Muscle layer of duodenum (tissue), 2 donors: ENCODE measurements around the gene MATN4.

Source experiments
- H3K27ac ChIP-seq: one replicate; pipeline ENCODE4 v1.7.0; 2013; ENCODE audit warnings: mild to moderate bottlenecking, low read length
- H3K27me3 ChIP-seq: one replicate; pipeline ENCODE4 v1.7.0; 2013; ENCODE audit warnings: low read depth, mild to moderate bottlenecking, control low read depth, low read length
- H3K36me3 ChIP-seq, 2 donors: one replicate each; pipeline ENCODE4 v1.7.0; 2013; ENCODE audit warnings: low read length in 2 of 2, control low read depth in 1 of 2, mild to moderate bottlenecking in 1 of 2; ENCODE audit not compliant: insufficient read depth in 2 of 2, control insufficient read depth in 1 of 2
- H3K4me1 ChIP-seq, 2 donors: one replicate each; pipeline ENCODE4 v1.7.0; 2013; ENCODE audit warnings: low read length in 2 of 2, mild to moderate bottlenecking in 2 of 2, control low read depth in 1 of 2, moderate library complexity in 1 of 2; ENCODE audit not compliant: insufficient read depth in 2 of 2, control insufficient read depth in 1 of 2
- H3K4me3 ChIP-seq, 2 donors: one replicate each; pipeline ENCODE4 v1.7.0; 2013; ENCODE audit warnings: low read length in 2 of 2, low read depth in 1 of 2, mild to moderate bottlenecking in 1 of 2
- H3K9me3 ChIP-seq, 2 donors: one replicate each; pipeline ENCODE4 v1.7.0; 2013; ENCODE audit warnings: low read length in 2 of 2, control low read depth in 1 of 2, mild to moderate bottlenecking in 1 of 2; ENCODE audit not compliant: control insufficient read depth in 1 of 2
- donor health status: healthy.

MATN4 gene

DNA sequence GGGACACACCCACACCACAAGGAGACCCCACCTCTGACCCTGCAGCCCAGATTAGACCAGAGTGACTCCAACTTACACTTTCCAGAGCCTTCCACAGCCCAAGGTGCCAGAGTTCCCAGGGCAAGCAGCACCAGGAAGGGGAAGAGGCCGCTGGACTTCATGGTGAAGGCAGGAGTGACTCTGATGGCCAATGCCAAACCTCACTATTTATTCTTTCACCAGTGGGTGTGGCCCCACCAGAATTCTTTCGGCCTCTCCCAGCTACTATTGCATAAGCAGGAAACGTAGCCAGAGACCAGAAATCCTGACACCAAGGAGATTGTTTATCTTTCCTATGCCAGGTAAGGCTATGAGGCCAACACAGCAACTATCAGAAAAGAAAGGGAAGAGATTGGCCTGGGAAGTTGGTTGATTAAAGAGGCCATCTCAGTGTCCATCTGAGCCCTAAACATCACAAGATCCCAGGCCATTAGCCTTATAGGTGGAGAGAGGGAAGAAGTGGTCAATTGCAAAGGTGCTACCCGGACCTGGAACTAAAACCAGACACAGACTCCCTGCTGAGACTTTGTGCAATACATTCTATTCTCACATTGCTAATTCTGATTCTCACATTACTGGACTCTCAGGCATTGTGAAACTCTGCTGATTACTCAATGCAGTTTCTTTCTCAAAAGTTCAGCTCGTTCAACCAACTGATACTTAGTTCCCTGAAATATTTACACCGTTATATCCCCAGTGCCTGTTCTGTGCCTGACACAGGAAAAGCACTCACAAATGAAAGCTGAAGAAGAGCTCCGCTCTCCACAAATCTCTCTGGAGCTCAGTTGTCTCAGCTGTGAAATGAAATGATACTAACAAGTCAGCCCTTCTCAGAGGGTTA, 53.5 kb downstream of the MATN4 start, which contains the start of gene SLPI:
Gene SLPI, minus strand, starts transcription at position 182 of the 880 bp plus-strand sequence. Its CDS starts 21 bp downstream, at position 161.
- peaks cover 8 to 10% of the 10 kb centered on the region in 2 donors for H3K4me1 ChIP-seq
- H3K27ac ChIP-seq, result no peak within 1 kb of the TSS
- H3K36me3 ChIP-seq, result no peaks in the 10 kb centered on the region
- no peak within 1 kb of the TSS for H3K4me3 ChIP-seq
- H3K9me3 ChIP-seq, result no peaks in the 10 kb centered on the region
- H3K27me3 ChIP-seq, result no peaks in the 10 kb centered on the region

DNA sequence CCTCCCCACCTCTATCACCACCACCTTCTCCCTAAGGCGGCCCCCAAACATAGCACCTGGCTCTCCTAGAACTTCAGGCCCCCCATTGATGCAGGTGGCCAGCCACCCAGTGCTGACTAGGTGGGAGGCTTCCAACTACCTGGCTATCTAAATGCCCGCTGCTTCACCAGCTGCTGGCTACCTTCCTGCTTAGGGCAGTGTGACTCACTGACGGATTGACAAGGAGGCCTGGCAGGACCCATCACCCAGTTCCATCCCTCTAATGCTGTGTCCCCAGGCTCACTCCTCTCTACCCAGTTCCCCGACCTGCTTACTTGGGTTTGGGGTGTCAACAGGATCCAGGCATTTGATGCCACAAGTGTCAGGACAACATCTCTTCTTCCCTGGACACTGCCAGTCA, 54.8 kb downstream of the MATN4 start:
- no peaks in the 10 kb centered on the region for H3K27me3 ChIP-seq
- no peak overlapping the region for H3K27ac ChIP-seq
- no peak overlapping the region for H3K4me3 ChIP-seq

DNA sequence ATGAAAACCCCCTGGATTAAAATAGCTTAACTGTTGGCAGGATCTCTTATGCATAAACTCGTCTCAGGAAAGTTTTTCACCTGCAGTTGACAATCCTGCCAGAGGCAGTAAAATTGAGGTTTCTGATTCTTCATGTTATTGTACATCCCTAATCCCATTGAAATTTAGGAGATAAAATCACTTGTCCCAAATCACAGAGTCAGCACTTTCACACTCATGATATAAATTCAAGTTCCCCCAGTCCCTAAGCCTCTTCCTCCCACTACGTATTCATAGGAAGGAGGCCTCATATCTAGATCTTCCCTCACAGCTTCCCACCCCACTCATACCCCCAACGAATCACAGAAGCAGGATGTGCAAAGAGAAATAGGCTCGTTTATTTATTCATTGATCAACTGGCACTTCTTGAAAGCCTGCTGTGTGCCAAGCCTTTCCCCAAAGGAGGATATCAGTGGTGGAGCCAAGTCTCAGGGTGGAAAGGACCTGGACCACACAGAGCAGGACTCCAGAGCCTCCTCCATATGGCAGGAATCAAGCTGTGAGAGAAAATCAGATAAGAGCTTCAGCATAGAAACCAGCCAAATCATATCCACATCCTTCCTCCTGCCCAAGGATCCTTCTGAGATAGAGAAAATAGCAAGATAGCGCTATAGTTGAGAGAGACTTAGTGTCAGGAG, 56.1 kb downstream of the MATN4 start:
- H3K36me3 ChIP-seq, result no peaks in the 10 kb centered on the region
- no peak overlapping the region for H3K27ac ChIP-seq

More for the DNA sequence above, 54.8 kb downstream of the MATN4 start:
- H3K4me1 ChIP-seq, result peaks cover 8 to 10% of the 10 kb centered on the region in 2 donors
- no peaks in the 10 kb centered on the region for H3K9me3 ChIP-seq
- no peaks in the 10 kb centered on the region for H3K36me3 ChIP-seq

DNA sequence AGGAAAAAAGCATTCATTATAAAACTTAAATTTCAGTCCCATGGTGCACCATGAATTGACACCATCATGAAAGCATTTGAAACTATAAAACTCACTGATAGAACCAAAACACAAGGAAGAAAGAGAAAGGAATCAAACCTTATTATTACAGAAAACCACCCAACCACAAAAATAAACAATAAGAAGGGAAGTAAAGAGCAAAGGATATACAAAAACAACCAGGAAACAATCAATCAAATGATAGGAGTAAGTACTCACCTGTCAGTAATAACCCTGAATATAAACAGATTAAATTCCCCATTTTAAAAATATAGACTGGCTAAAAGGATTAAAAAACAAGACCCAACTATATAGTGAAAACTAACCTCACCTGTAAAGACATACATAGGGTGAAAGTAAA, 59.5 kb downstream of the MATN4 start:
- Histone ChIP-seq H3K27ac (no peak overlapping the region), H3K4me1 (peaks cover 0 to under 1% of the 10 kb centered on the region in 2 donors), H3K27me3 (no peaks in the 10 kb centered on the region), H3K4me3 (no peak overlapping the region), H3K36me3 (no peaks in the 10 kb centered on the region), H3K9me3 (no peaks in the 10 kb centered on the region)

More for the DNA sequence above, 56.1 kb downstream of the MATN4 start:
- Histone ChIP-seq H3K27me3 (no peaks in the 10 kb centered on the region), H3K4me3 (no peak overlapping the region), H3K9me3 (no peaks in the 10 kb centered on the region), H3K4me1 (peaks cover 8 to 10% of the 10 kb centered on the region in 2 donors)

DNA sequence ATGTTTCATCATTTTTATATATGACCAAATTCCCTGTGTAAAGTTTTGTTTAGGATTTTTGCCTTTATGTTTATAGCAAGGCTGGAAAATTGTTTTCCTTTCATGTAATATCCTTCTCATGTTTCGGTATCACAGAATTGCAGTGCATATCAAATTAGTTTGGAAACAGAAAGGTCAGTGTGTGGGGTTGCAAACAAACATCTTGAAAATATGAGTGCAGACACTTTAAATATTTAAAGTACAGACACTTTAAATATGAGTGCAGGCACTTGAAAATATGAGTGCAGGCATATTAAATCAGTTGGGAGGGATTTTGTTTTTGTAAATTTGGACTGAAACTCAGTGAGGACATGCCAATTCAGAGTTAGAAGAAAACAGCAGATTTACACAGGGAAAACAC, 60.2 kb downstream of the MATN4 start:
- no peaks in the 10 kb centered on the region for H3K4me1 ChIP-seq
- H3K27me3 ChIP-seq, result no peaks in the 10 kb centered on the region
- no peaks in the 10 kb centered on the region for H3K36me3 ChIP-seq
- no peaks in the 10 kb centered on the region for H3K9me3 ChIP-seq
- no peak overlapping the region for H3K27ac ChIP-seq
- H3K4me3 ChIP-seq, result no peak overlapping the region

DNA sequence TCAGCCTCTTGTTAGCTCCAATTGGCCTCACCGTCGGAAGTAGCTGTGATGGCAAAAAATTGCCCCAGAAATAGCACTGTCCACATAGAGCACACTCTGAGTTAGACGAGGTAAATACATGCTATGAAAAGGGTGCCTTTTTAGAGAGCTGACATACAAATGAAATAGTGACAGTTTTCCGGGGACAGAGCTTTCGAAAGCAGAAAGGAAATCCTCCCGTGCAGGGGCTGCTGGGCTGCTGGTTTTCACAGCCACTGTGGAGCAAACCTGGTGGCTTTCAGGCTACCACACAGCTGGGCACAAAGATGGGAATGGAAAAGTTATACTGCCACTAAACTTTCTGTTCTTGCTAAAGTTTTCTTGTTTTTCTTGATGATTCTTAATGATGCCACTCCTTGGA, 62.0 kb downstream of the MATN4 start:
- Histone ChIP-seq H3K4me1 (no peaks in the 10 kb centered on the region), H3K36me3 (no peaks in the 10 kb centered on the region), H3K27ac (no peak overlapping the region), H3K27me3 (no peaks in the 10 kb centered on the region), H3K9me3 (no peaks in the 10 kb centered on the region), H3K4me3 (no peak overlapping the region)
